Keratinocyte (primary cell): Measurements from ENCODE around the gene CNNM4. TPM values are rescaled to one million over a fixed set of nuclear protein-coding genes. Genes with fewer than 3 reads are reported as not detected.

ENCODE experiments used
- DNase-seq: peaks from one replicate; pipeline ENCODE4 v3.0.0-alpha.2; 2011; ENCODE audit warnings: low read depth, missing footprints, low spot score
- FAIRE-seq: peaks from 2 replicates; lab custom pipeline; 2011; peaks lifted over from hg19 to GRCh38; lab: Jason Lieb, UNC
- H2AFZ ChIP-seq: 2 replicates; pipeline ENCODE4 v1.6.0; 2012; ENCODE audit warnings: low read length, control low read depth, inconsistent platforms; ENCODE audit not compliant: control insufficient read depth
- H3K27ac ChIP-seq: 2 replicates; pipeline ENCODE4 v1.5.1; 2011; ENCODE audit warnings: low read length; ENCODE audit not compliant: control insufficient read depth, insufficient read depth
- H3K27me3 ChIP-seq: 3 replicates; pipeline ENCODE4 v1.6.0; 2011; ENCODE audit warnings: low read length; ENCODE audit not compliant: control insufficient read depth, insufficient read depth; ENCODE audit errors: extremely low read depth
- H3K36me3 ChIP-seq, 2 experiments: 2 replicates in 1 of 2; 3 replicates in 1 of 2; pipeline ENCODE4 v1.5.1; 2011; ENCODE audit warnings: low read length in 2 of 2, mild to moderate bottlenecking in 1 of 2; ENCODE audit not compliant: control insufficient read depth in 2 of 2, insufficient read depth in 2 of 2; ENCODE audit errors: extremely low read depth in 1 of 2
- H3K4me1 ChIP-seq: 3 replicates; pipeline ENCODE4 v1.5.1; 2011; ENCODE audit warnings: low read length; ENCODE audit not compliant: control insufficient read depth, insufficient read depth; ENCODE audit errors: extremely low read depth
- H3K4me2 ChIP-seq: 3 replicates; pipeline ENCODE4 v1.6.0; 2011; ENCODE audit warnings: low read depth, low read length; ENCODE audit not compliant: control insufficient read depth, insufficient read depth; ENCODE audit errors: extremely low read depth
- H3K4me3 ChIP-seq, 3 experiments: fragments of 200-600 bp in 1 of 3; sonication (generic) in 1 of 3; 2 replicates in 2 of 3; 3 replicates in 1 of 3; pipeline ENCODE4 v1.5.1; 2011 to 2016; ENCODE audit warnings: low read length in 3 of 3, mild to moderate bottlenecking in 3 of 3, control low read depth in 2 of 3, inconsistent platforms in 1 of 3, low read depth in 1 of 3, mixed read lengths in 1 of 3, mixed run types in 1 of 3, moderate library complexity in 1 of 3; ENCODE audit not compliant: control insufficient read depth in 2 of 3, insufficient read depth in 2 of 3; ENCODE audit errors: extremely low read depth in 1 of 3
- H3K79me2 ChIP-seq: 2 replicates; pipeline ENCODE4 v1.6.0; 2012; ENCODE audit warnings: low read length; ENCODE audit not compliant: control insufficient read depth, insufficient read depth
- H3K9ac ChIP-seq: 3 replicates; pipeline ENCODE4 v1.6.0; 2011; ENCODE audit warnings: low read length; ENCODE audit not compliant: control insufficient read depth, insufficient read depth; ENCODE audit errors: extremely low read depth
- H3K9me1 ChIP-seq: 3 replicates; pipeline ENCODE4 v1.6.0; 2011; ENCODE audit warnings: low read length; ENCODE audit not compliant: control insufficient read depth, insufficient read depth; ENCODE audit errors: extremely low read depth
- H3K9me3 ChIP-seq: 2 replicates; pipeline ENCODE4 v1.5.1; 2012; ENCODE audit warnings: low read depth, low read length; ENCODE audit not compliant: control insufficient read depth
- H4K20me1 ChIP-seq: 3 replicates; pipeline ENCODE4 v1.6.0; 2011; ENCODE audit warnings: low read length; ENCODE audit not compliant: control insufficient read depth, insufficient read depth; ENCODE audit errors: extremely low read depth
- EZH2 ChIP-seq: IDR thresholded peaks from one replicate; pipeline ENCODE4 v1.6.1; 2012; ENCODE audit warnings: inconsistent platforms, mild to moderate bottlenecking, low read length, moderate library complexity
- dilution Hi-C: fragments of 300-500 bp; cut with MboI; formaldehyde crosslinking; loops from one replicate; pipeline ENCODE4 v1.7.0; 2020; ENCODE audit warnings: low sequenced_read_pairs; ENCODE audit not compliant: extremely low pct_ligation_motif_present
- polyA plus RNA-seq, 5 experiments: library from polyadenylated mRNA; depleted of rRNA in 3 of 5; stranded (reverse) in 3 of 5; stranded (forward) in 1 of 5; unstranded in 1 of 5; fragments of >200 nt; gene quantifications; 1 replicate in 1 of 5; 2 replicates in 3 of 5; 3 replicates in 1 of 5; pipeline versions ENCODE4 v1.2.1 to v1.2.3, GENCODE V29; 2011 to 2012; ENCODE audit warnings: missing spikeins in 2 of 5, low read depth in 1 of 5, low replicate concordance in 1 of 5
- TF ChIP-seq, protein P1 (sequence below), 3 experiments: IDR thresholded peaks in 1 of 3; conservative IDR thresholded peaks in 1 of 3; optimal IDR thresholded peaks in 1 of 3; 2 replicates in 2 of 3; 3 replicates in 1 of 3; pipeline versions ENCODE3 to v1.5.1; 2011; ENCODE audit warnings: low read length in 3 of 3, mild to moderate bottlenecking in 3 of 3, moderate library complexity in 2 of 3, control low read depth in 1 of 3, inconsistent platforms in 1 of 3; ENCODE audit not compliant: insufficient read depth in 2 of 3; ENCODE audit errors: extremely low read depth in 1 of 3

Gene CNNM4
- polyA plus RNA-seq, 1 donor (not counting 4 experiments of a cell fraction or from before 2014, with no cell fraction given), result 4.4 TPM

DNA sequence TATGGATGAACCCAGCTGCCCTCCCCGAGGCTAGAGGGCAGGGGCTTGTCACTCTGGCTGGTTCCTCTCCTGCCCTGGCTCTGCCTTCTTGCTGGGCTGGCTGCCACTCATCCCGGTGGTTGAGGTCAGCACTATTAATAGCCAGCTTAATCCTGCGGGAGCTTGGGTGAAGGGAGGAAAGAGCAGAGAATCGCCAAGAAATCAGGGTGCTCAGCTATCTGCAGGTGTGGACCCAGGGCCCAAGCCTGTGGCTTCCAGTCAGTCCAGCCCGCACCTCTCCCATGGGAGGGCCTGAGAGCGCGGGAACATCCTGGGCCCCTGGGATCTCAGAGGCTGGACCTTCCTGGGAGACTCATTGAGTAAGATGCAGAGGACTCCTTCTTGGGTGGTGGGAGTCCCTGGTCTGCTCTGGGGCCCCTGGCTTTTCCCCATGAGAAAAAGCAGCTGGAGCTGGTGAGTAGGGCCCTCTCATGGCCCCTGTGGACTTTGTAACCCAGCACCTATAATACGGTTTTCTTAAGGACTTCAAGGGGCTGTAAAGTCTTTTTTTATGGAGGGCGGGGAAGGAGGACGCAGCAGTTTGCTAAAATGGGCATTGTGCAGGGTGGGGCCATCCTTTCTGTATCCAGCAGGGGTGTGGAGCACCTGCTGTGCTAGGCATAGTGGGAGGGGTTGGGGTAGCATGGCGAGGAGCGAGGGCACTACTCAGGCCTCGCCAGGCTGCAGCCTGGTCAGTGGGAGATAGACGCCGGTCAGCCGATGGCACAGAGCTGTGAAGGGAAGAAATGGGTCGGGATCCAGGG, 27.9 kb downstream of the CNNM4 start:
- Histone ChIP-seq H3K4me3 (no peak overlapping the region), H3K27me3 (no peaks in the 10 kb centered on the region), H3K9me1 (no peaks in the 10 kb centered on the region), H3K79me2 (no peaks in the 10 kb centered on the region), H4K20me1 (no peaks in the 10 kb centered on the region), H2AFZ (no peak overlapping the region), H3K36me3 (no peaks in the 10 kb centered on the region), H3K9ac (no peak overlapping the region), H3K9me3 (no peaks in the 10 kb centered on the region), H3K27ac (no peak overlapping the region), H3K4me1 (peaks cover 22% of the 10 kb centered on the region), H3K4me2 (no peak overlapping the region)
- DNase-seq (no peak), FAIRE-seq (no peak)
- TF ChIP-seq, protein P1, sequence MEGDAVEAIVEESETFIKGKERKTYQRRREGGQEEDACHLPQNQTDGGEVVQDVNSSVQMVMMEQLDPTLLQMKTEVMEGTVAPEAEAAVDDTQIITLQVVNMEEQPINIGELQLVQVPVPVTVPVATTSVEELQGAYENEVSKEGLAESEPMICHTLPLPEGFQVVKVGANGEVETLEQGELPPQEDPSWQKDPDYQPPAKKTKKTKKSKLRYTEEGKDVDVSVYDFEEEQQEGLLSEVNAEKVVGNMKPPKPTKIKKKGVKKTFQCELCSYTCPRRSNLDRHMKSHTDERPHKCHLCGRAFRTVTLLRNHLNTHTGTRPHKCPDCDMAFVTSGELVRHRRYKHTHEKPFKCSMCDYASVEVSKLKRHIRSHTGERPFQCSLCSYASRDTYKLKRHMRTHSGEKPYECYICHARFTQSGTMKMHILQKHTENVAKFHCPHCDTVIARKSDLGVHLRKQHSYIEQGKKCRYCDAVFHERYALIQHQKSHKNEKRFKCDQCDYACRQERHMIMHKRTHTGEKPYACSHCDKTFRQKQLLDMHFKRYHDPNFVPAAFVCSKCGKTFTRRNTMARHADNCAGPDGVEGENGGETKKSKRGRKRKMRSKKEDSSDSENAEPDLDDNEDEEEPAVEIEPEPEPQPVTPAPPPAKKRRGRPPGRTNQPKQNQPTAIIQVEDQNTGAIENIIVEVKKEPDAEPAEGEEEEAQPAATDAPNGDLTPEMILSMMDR (optimal IDR thresholded peaks at IDR 0.05 in 1 of 3, IDR thresholded peaks at IDR 0.05 in 1 of 3, conservative IDR thresholded peaks at IDR 0.05 in 1 of 3; ENCODE audit: extremely low read depth in 1 of 3, insufficient read depth in 2 of 3, low read length in 3 of 3), result no peak
- TF ChIP-seq EZH2, result no peak
- dilution Hi-C loops, result no loop called here

DNA sequence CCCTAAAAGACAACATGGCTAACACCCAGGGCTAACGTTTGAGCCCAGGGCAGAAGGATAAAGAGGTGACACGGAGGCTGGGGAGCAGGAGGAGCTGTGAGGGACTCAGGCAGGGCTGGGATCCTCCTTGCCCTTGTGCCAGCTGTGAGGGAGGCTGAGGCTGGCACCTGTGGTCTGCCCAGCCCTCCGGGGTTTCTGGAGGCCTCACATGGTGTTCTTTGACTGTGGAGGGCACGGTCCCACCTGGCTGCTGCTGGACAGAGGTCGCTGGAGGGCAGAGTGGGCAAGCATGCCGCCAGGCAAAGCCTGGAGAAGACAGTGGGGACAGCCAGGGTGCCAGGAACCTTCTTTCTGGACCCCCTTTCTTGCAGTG, 28.5 kb downstream of the CNNM4 start:
- TF ChIP-seq, protein P1 (optimal IDR thresholded peaks at IDR 0.05 in 1 of 3, IDR thresholded peaks at IDR 0.05 in 1 of 3, conservative IDR thresholded peaks at IDR 0.05 in 1 of 3; ENCODE audit: extremely low read depth in 1 of 3, insufficient read depth in 2 of 3, low read length in 3 of 3), result no peak
- no peak for TF ChIP-seq EZH2
- H3K27me3 ChIP-seq, result no peaks in the 10 kb centered on the region
- no peaks in the 10 kb centered on the region for H3K79me2 ChIP-seq
- no peaks in the 10 kb centered on the region for H3K36me3 ChIP-seq
- H3K4me1 ChIP-seq, result peaks cover 22% of the 10 kb centered on the region
- H4K20me1 ChIP-seq, result no peaks in the 10 kb centered on the region
- dilution Hi-C loops, result no loop called here
- H3K9me1 ChIP-seq, result no peaks in the 10 kb centered on the region
- DNase-seq (no peak), FAIRE-seq (no peak)
- H3K9me3 ChIP-seq, result no peaks in the 10 kb centered on the region
- no peak overlapping the region for H3K27ac ChIP-seq
- H3K4me3 ChIP-seq, result no peak overlapping the region
- H3K9ac ChIP-seq, result no peak overlapping the region
- H3K4me2 ChIP-seq, result no peak overlapping the region
- no peak overlapping the region for H2AFZ ChIP-seq
